GM12878 (cell line): ENCODE data around the gene TCEA2. TPM values are rescaled to one million over a fixed set of nuclear protein-coding genes. Genes with fewer than 3 reads are reported as not detected.
A peak's percentile ranks its signal among the peaks of the same experiment; 100 is the strongest.

ENCODE experiments used
- ATAC-seq: fragments of 200-7000 bp; cut with Tn5 transposase; 3 replicates; pipeline ENCODE4 v1.9.1; 2020; ENCODE audit warnings: mild to moderate bottlenecking, moderate library complexity
- BruUV-seq: library from RNA; stranded (reverse); fragments of 400-500 nt; replicated peaks from 2 replicates; lab custom pipeline; 2021; lab: Mats Ljungman, UMichigan
- CTCF ChIA-PET: fragments of 300-600 bp; sonication (Branson Sonifier 250); formaldehyde crosslinking; extraction: SDS; loops from one replicate; lab custom pipeline; 2021; ENCODE audit warnings: inconsistent platforms; lab: Yijun Ruan, JAX
- POLR2A ChIA-PET: fragments of 350-600 bp; formaldehyde crosslinking; extraction: SDS; loops from one replicate; lab custom pipeline; 2021; ENCODE audit warnings: inconsistent platforms; lab: Charles Lee
- RAD21 ChIA-PET: fragments of 300-600 bp; sonication (Branson Sonifier 250); formaldehyde crosslinking; loops from one replicate; lab custom pipeline; 2023; ENCODE audit warnings: antibody characterized with exemption; ENCODE audit not compliant: unreplicated experiment; lab: Charles Lee
- SMC1A ChIA-PET: fragments of 300-600 bp; sonication (Branson Sonifier 250); formaldehyde crosslinking; loops from one replicate; lab custom pipeline; 2023; ENCODE audit not compliant: unreplicated experiment, uncharacterized antibody; lab: Charles Lee
- DNase-seq: peaks from one replicate; pipeline ENCODE4 v3.0.0-alpha.2; 2011; ENCODE audit warnings: low read depth, low spot score
- FAIRE-seq: peaks from 3 replicates; lab custom pipeline; 2011; peaks lifted over from hg19 to GRCh38; lab: Jason Lieb, UNC
- H2AFZ ChIP-seq: 2 replicates; pipeline ENCODE4 v1.6.0; 2011; ENCODE audit warnings: low read depth, low read length, control low read depth; ENCODE audit not compliant: control insufficient read depth
- H3K27ac ChIP-seq: 2 replicates; pipeline ENCODE4 v1.5.1; 2011; ENCODE audit warnings: control low read depth; ENCODE audit not compliant: control insufficient read depth, insufficient read depth
- H3K27me3 ChIP-seq, 2 experiments: replicated peaks in 1 of 2; 2 replicates each; pipeline versions ENCODE4 v1.6.0 to v1.6.1; 2011; ENCODE audit warnings: low read length in 1 of 2; ENCODE audit not compliant: control insufficient read depth in 2 of 2, insufficient read depth in 2 of 2
- H3K36me3 ChIP-seq, 2 experiments: 2 replicates each; pipeline ENCODE4 v1.5.1; 2011; ENCODE audit warnings: low read length in 1 of 2; ENCODE audit not compliant: control insufficient read depth in 2 of 2, insufficient read depth in 2 of 2
- H3K4me1 ChIP-seq: 2 replicates; pipeline ENCODE4 v1.6.1; 2011; ENCODE audit warnings: mild to moderate bottlenecking, low read length, moderate library complexity, mixed read lengths; ENCODE audit not compliant: control insufficient read depth, insufficient read depth
- H3K4me2 ChIP-seq: 2 replicates; pipeline ENCODE4 v1.6.0; 2011; ENCODE audit warnings: control low read depth; ENCODE audit not compliant: control insufficient read depth, insufficient read depth
- H3K4me3 ChIP-seq: fragments of 200-600 bp; sonication (generic); 2 replicates; pipeline ENCODE4 v1.5.1; 2016
- H3K79me2 ChIP-seq: 2 replicates; pipeline ENCODE4 v1.6.0; 2011; ENCODE audit warnings: low read length; ENCODE audit not compliant: control insufficient read depth, insufficient read depth
- H3K9ac ChIP-seq: 2 replicates; pipeline ENCODE4 v1.8.0; 2011; ENCODE audit warnings: low read length, control low read depth, mixed read lengths; ENCODE audit not compliant: control insufficient read depth, insufficient read depth
- H3K9me3 ChIP-seq: replicated peaks from 3 replicates; pipeline ENCODE4 v1.5.1; 2011; ENCODE audit warnings: mild to moderate bottlenecking, low read length; ENCODE audit not compliant: control insufficient read depth, insufficient read depth
- H4K20me1 ChIP-seq: 2 replicates; pipeline ENCODE4 v1.6.0; 2011; ENCODE audit not compliant: control insufficient read depth, insufficient read depth
- BCL3 ChIP-seq: IDR thresholded peaks from 2 replicates; pipeline ENCODE4 v1.6.1; 2011; ENCODE audit warnings: borderline replicate concordance, low read depth, mild to moderate bottlenecking, moderate library complexity, low read length; ENCODE audit not compliant: insufficient read depth, poor library complexity, severe bottlenecking
- BMI1 ChIP-seq: fragments of 450-650 bp; IDR thresholded peaks from 2 replicates; pipeline ENCODE4 v1.6.1; 2016; ENCODE audit warnings: mild to moderate bottlenecking, moderate library complexity, borderline replicate concordance
- HDAC6 ChIP-seq: fragments of 200-600 bp; sonication (generic); IDR thresholded peaks from one replicate; pipeline ENCODE4 v1.8.0; 2017; ENCODE audit warnings: antibody characterized with exemption; ENCODE audit not compliant: unreplicated experiment
- NR2C1 ChIP-seq: fragments of 450-650 bp; IDR thresholded peaks from 2 replicates; pipeline ENCODE4 v1.6.1; 2017; ENCODE audit warnings: antibody characterized with exemption, mild to moderate bottlenecking, moderate library complexity
- PBX3 ChIP-seq: IDR thresholded peaks from 2 replicates; pipeline ENCODE4 v1.6.1; 2011; ENCODE audit warnings: mild to moderate bottlenecking, low read depth, low read length, moderate library complexity; ENCODE audit not compliant: insufficient replicate concordance
- SMAD1 ChIP-seq: fragments of 450-650 bp; IDR thresholded peaks from 2 replicates; pipeline ENCODE4 v1.6.1; 2018; ENCODE audit warnings: mild to moderate bottlenecking, low read depth; ENCODE audit not compliant: partially characterized antibody
- ZNF207 ChIP-seq: fragments of 450-650 bp; IDR thresholded peaks from 2 replicates; pipeline ENCODE4 v1.6.1; 2014; ENCODE audit warnings: antibody characterized with exemption, mild to moderate bottlenecking, borderline replicate concordance
- whole genome bisulfite sequencing: methylation state at CpG from one replicate; pipeline ENCODE4 v1.1.6; 2016; ENCODE audit warnings: low lambda C conversion rate; ENCODE audit not compliant: insufficient replicate concordance, insufficient coverage; ENCODE audit errors: missing lambda C conversion rate; 5-methylcytosine and 5-hydroxymethylcytosine counted together
- in situ Hi-C: fragments of 300-500 bp; cut with MboI; formaldehyde crosslinking; loops from 9 replicates; pipeline ENCODE4 v1.14.3; 2018; ENCODE audit warnings: mixed read lengths
- intact Hi-C: fragments of 100-400 bp; cut with micrococcal nuclease; formaldehyde crosslinking; loops from one replicate; pipeline ENCODE4 v1.14.2; 2022; ENCODE audit not compliant: unreplicated experiment
- polyA plus RNA-seq, 11 experiments: library from polyadenylated mRNA; depleted of rRNA in 4 of 11; unstranded in 6 of 11; stranded (reverse) in 5 of 11; fragments of >200 nt; fragmentation: Nextera tagmentation in 4 of 11; fragmentation: Illumina TruSeq in 1 of 11; extraction: Ambion mirVana in 4 of 11; extraction: Trizol in 1 of 11; gene quantifications; 1 replicate in 1 of 11; 2 replicates in 10 of 11; pipeline versions ENCODE4 v1.2.1 to v1.2.3, GENCODE V29; 2011 to 2016; ENCODE audit warnings: inconsistent platforms in 2 of 11, missing spikeins in 2 of 11, low read depth in 1 of 11
- total RNA-seq, 4 experiments: library from RNA; depleted of rRNA in 3 of 4; stranded (reverse); fragments of >200 nt in 3 of 4; fragmentation: Illumina TruSeq in 1 of 4; extraction: Trizol in 1 of 4; gene quantifications; 2 replicates each; pipeline versions ENCODE4 v1.2.1 to v1.2.3, GENCODE V29; 2013 to 2021

TCEA2 gene
- total and polyA plus RNA-seq, 10 of the 15 experiments (the other 5 are each of a cell fraction or from before 2014, with no cell fraction given), result 3.4 to 42.5 (median 13.3) TPM

- no TSS peak for BruUV-seq
- ChIA-PET RAD21 (no interaction called here), SMC1A (no interaction called here), POLR2A (interaction anchor here (0.7 to 1.0 kb wide), 2 partner anchors 11 to 306 kb away, joined by 3 read pairs; partner anchors contain the start of gene SLC2A4RG), CTCF (interaction anchor here (9.1 kb wide), 1 partner anchor 11 kb away, joined by 108 read pairs; no protein-coding TSS in a partner anchor)
- H3K36me3 ChIP-seq, result no peaks in the 10 kb centered on the region
- FAIRE-seq (no peak), DNase-seq (no peak), ATAC-seq (no peak)
- no peak overlapping the region for H2AFZ ChIP-seq
- WGBS, result 21% methylated on average over 11 of the region's 11 CpGs
- intact Hi-C loops (no loop called here), in situ Hi-C loops (no loop called here)
- no peaks in the 10 kb centered on the region for H3K9me3 ChIP-seq
- TF ChIP-seq ZNF207 (no peak), NR2C1 (no peak), PBX3 (no peak), SMAD1 (no peak), BCL3 (peak; percentile 8), HDAC6 (no peak), BMI1 (no peak)
- H4K20me1 ChIP-seq, result no peaks in the 10 kb centered on the region
- H3K4me3 ChIP-seq, result no peak overlapping the region
- H3K4me1 ChIP-seq, result peaks cover 6% of the 10 kb centered on the region; the same call in 1 of the 2 replicates
- no peak overlapping the region for H3K9ac ChIP-seq
- peaks cover 4 to 10% of the 10 kb centered on the region in 2 experiments; a peak in 3 of 4 replicates for H3K27me3 ChIP-seq
- no peaks in the 10 kb centered on the region for H3K79me2 ChIP-seq
- H3K4me2 ChIP-seq, result no peak overlapping the region
- H3K27ac ChIP-seq, result no peak overlapping the region
These were observed 17.5 kb upstream of the TCEA2 start for GRCh38 chr20:64045346-64046011.
